ENCODE results near the gene FAM89B.

GRCh38 chr11:65555693-65556231 is 16.6 kb upstream of the FAM89B start:
- TF ChIP-seq POLR2A (IDR thresholded peaks at IDR 0.05) (no peak), POLR2AphosphoS5 (IDR thresholded peaks at IDR 0.05; ENCODE audit: insufficient read depth in 1 of 2, low read depth in 1 of 2) (peak in 1 of 2 donors; percentile 59)

Measured in vagina (tissue), 2 donors.